ENCODE results near the gene WBP4. TPM values are rescaled to one million over a fixed set of nuclear protein-coding genes. Genes with fewer than 3 reads are reported as not detected.

WBP4 gene, protein sequence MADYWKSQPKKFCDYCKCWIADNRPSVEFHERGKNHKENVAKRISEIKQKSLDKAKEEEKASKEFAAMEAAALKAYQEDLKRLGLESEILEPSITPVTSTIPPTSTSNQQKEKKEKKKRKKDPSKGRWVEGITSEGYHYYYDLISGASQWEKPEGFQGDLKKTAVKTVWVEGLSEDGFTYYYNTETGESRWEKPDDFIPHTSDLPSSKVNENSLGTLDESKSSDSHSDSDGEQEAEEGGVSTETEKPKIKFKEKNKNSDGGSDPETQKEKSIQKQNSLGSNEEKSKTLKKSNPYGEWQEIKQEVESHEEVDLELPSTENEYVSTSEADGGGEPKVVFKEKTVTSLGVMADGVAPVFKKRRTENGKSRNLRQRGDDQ
- 1 to 10 TPM; 5.3 to 8.6 TPM for total RNA-seq

DNA sequence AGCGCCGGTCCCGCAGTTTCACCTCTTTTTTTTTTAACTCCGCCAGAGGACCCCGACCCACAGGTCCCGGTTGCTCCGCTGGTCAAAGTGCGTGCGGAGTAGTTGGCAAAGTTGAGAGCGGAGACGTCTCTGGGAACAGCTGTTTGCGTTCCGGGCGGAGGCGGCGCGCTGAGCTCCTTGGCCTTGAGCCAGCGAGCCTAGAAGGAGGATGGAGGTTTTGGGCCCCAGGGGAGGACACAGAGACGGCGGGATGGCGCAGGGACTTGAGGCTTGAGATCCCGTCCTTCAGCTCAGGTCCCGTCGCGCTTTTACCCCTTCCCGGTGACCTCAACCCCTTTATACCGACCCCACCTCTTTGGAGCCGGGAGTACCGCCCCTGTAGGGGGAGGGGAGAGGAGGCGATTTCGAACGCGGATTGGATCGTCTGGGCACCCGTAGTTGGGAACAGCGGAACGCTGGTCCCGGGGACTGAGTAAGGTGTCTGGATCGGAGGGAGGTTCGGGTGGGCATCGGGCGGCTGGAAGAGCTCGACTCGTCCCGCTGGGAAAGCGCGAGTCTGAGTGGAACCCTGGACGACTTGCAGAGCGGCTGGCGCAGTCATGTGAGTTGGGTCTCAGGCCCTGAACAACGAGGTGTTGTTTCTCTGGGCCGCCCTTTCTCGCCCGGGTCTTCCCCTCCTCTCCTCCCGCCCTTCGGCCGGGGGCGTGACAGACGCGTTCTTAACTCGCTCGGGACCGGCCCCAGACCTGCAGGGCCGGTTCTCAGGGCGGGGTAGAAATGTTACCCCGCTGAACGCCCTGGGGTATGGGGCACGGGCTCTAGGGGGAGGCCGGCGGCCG is at the start of gene WBP4:
Gene WBP4, plus strand, starts transcription at position 435 of the 839 bp plus-strand sequence. Its CDS starts 165 bp downstream, at position 600.
- ATAC-seq (peak; percentile 80), DNase-seq (peak; percentile 94 to 96 (median 94))
- no peaks in the 10 kb centered on the region for H3K36me3 ChIP-seq (replicated peaks in 1 of 2; ENCODE audit: insufficient read depth in 1 of 2, low read depth in 2 of 2)
- peak within 1 kb of the TSS; percentile 96 to 100 (median 99) for H3K27ac ChIP-seq
- peak within 1 kb of the TSS; percentile 84 to 96 for H3K4me3 ChIP-seq
- peaks cover 37% of the 10 kb centered on the region for H3K4me1 ChIP-seq
- intact Hi-C loops (cut with DNase I) = no loop called here
- 0 to 3% methylated on average over 7 to 69 of the region's 71 CpGs for WGBS, 2 donors
- no peaks in the 10 kb centered on the region for H3K9me3 ChIP-seq
- TF ChIP-seq, protein P1, sequence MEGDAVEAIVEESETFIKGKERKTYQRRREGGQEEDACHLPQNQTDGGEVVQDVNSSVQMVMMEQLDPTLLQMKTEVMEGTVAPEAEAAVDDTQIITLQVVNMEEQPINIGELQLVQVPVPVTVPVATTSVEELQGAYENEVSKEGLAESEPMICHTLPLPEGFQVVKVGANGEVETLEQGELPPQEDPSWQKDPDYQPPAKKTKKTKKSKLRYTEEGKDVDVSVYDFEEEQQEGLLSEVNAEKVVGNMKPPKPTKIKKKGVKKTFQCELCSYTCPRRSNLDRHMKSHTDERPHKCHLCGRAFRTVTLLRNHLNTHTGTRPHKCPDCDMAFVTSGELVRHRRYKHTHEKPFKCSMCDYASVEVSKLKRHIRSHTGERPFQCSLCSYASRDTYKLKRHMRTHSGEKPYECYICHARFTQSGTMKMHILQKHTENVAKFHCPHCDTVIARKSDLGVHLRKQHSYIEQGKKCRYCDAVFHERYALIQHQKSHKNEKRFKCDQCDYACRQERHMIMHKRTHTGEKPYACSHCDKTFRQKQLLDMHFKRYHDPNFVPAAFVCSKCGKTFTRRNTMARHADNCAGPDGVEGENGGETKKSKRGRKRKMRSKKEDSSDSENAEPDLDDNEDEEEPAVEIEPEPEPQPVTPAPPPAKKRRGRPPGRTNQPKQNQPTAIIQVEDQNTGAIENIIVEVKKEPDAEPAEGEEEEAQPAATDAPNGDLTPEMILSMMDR (IDR thresholded peaks at IDR 0.05) = no peak
- TF ChIP-seq POLR2A (IDR thresholded peaks at IDR 0.05) = peak; percentile 91 to 98 (median 98)
- no peaks in the 10 kb centered on the region for H3K27me3 ChIP-seq

DNA sequence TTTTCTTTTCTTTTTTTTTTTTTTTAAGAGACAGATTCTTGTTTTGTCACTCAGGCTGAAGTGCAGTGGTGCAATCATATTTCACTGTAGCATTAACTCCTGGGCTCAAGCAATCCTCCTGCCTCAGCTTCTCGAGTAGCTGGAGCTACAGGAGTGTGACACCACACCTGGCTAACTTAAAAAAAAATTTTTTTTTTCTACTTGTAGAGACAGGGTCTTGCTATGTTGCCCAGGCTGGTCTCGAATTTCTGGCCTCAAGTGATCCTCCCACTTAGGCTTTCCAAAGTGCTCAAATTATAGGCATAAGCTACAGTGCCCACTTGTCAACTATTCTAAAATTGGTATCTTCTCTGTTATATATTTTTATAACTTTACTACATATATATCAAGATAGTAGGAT is 48.8 kb upstream of the WBP4 start:
- no peaks in the 10 kb centered on the region for H3K36me3 ChIP-seq (replicated peaks in 1 of 2; ENCODE audit: insufficient read depth in 1 of 2, low read depth in 2 of 2)
- H3K4me3 ChIP-seq = no peak overlapping the region
- WGBS, 2 donors = 79 to 94% methylated on average over 2 of the region's 2 CpGs
- no peaks in the 10 kb centered on the region for H3K27me3 ChIP-seq
- no peaks in the 10 kb centered on the region for H3K9me3 ChIP-seq
- DNase-seq (no peak), ATAC-seq (no peak)
- intact Hi-C loops (cut with DNase I) = no loop called here
- no peak overlapping the region for H3K27ac ChIP-seq
- TF ChIP-seq, protein P1 (IDR thresholded peaks at IDR 0.05) = no peak
- TF ChIP-seq POLR2A (IDR thresholded peaks at IDR 0.05) = no peak
- peaks cover 64% of the 10 kb centered on the region for H3K4me1 ChIP-seq

DNA sequence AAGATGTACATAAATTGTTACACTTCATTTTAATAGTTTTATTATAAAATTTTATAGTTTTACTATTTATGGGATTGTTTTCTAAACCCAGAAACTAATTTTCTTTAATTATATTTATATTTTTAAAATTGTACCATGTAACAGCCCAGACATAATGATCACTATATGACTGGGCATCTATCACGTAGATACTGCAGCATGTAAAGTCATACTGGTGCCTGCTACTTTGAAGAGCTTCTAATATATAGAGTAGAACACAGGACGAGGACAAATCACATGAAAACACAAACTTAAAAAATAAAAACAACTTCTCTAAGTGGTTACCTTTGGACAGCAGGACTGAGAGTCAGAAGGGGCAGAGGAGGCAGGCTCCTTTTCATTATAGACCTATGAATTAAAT is 47.5 kb upstream of the WBP4 start:
- Histone ChIP-seq H3K27me3 (no peaks in the 10 kb centered on the region), H3K27ac (no peak overlapping the region), H3K4me1 (peaks cover 54% of the 10 kb centered on the region), H3K36me3 (replicated peaks in 1 of 2; ENCODE audit: insufficient read depth in 1 of 2, low read depth in 2 of 2) (no peaks in the 10 kb centered on the region), H3K9me3 (no peaks in the 10 kb centered on the region), H3K4me3 (no peak overlapping the region)
- 78 to 85% methylated on average over 2 of the region's 2 CpGs for WGBS, 2 donors
- DNase-seq = no peak
- ATAC-seq = no peak
- intact Hi-C loops (cut with DNase I) = no loop called here
- TF ChIP-seq, protein P1 (IDR thresholded peaks at IDR 0.05) = no peak
- TF ChIP-seq POLR2A (IDR thresholded peaks at IDR 0.05) = no peak

DNA sequence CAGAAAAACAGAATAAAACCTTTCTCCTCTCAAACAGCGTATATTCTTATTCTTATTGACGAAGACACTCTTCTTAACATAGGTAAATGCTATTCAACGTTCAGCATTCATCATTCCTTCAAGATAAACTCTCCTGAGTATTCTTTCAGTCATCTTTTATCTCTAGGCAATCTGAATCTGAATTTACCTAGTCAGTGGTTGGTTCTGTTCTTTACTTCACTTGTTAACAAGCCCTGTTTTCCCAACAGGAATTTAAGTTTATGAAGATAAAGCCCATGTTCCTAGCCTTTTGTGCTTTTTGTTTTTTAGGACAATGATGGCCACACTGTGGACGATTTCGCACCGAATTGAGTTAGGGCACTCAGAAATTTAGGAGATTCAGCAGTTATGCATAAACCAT is 45.4 kb upstream of the WBP4 start:
- Histone ChIP-seq H3K27me3 (no peaks in the 10 kb centered on the region), H3K4me3 (no peak overlapping the region), H3K4me1 (peaks cover 65% of the 10 kb centered on the region), H3K36me3 (replicated peaks in 1 of 2; ENCODE audit: insufficient read depth in 1 of 2, low read depth in 2 of 2) (no peaks in the 10 kb centered on the region), H3K27ac (peak overlapping the region in 2 of 4 donors; percentile 2 to 17), H3K9me3 (no peaks in the 10 kb centered on the region)
- ATAC-seq = no peak
- TF ChIP-seq, protein P1 (IDR thresholded peaks at IDR 0.05) = no peak
- no peak for TF ChIP-seq POLR2A (IDR thresholded peaks at IDR 0.05)
- intact Hi-C loops (cut with DNase I) = no loop called here
- 69 to 81% methylated on average over 6 of the region's 6 CpGs for WGBS, 2 donors
- DNase-seq = no peak
